Prostate gland (tissue), 2 donors: ENCODE measurements around the gene RASSF5.

ENCODE experiments used
- POLR2A ChIP-seq: fragments of 450-650 bp; IDR thresholded peaks from one replicate; pipeline ENCODE4 v1.6.1; 2016; ENCODE audit warnings: antibody characterized with exemption, mild to moderate bottlenecking
- TF ChIP-seq, protein P1 (sequence below), 4 experiments: fragments of 200-600 bp in 2 of 4; fragments of 450-650 bp in 2 of 4; sonication (generic) in 2 of 4; IDR thresholded peaks; 1 replicate in 3 of 4; 2 replicates in 1 of 4; pipeline ENCODE4 v1.5.1; 2016 to 2019; ENCODE audit warnings: antibody characterized with exemption in 4 of 4, mild to moderate bottlenecking in 2 of 4, moderate library complexity in 2 of 4

DNA sequence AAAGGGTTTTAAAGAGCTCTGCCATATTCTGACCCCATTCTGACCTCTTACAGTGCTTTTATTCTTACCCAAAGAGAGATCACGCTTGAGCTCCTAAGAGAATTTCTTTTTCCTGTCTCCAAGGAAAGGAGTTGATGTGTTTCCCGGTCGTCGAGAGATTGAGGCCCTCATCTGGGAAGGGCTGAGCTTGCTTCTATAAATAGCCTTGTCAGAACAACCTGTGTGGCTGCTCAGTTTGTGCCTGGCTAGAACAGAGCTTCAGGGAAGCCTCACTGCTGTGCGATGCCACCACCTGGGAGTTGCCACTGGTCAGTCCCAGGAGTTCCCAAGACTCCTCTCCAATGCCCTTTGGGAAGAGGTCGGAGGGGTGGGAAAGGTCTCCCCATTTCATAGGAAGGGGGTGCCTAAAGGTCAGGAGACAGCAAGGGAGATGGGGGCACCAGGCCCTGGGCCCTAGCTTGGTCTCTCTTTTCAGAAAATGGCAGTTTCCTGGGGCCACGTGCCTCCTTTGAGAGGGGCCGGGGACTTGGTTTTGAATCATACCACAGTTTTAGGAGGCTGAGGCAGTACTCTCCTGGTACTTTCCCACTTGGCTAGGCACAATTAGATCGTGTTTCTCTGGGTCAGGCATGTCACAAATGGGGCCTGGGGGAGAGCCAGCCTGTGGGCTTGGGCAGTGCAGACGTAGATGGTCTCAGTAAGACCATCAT, 52.8 kb downstream of the RASSF5 start:
- TF ChIP-seq, protein P1, sequence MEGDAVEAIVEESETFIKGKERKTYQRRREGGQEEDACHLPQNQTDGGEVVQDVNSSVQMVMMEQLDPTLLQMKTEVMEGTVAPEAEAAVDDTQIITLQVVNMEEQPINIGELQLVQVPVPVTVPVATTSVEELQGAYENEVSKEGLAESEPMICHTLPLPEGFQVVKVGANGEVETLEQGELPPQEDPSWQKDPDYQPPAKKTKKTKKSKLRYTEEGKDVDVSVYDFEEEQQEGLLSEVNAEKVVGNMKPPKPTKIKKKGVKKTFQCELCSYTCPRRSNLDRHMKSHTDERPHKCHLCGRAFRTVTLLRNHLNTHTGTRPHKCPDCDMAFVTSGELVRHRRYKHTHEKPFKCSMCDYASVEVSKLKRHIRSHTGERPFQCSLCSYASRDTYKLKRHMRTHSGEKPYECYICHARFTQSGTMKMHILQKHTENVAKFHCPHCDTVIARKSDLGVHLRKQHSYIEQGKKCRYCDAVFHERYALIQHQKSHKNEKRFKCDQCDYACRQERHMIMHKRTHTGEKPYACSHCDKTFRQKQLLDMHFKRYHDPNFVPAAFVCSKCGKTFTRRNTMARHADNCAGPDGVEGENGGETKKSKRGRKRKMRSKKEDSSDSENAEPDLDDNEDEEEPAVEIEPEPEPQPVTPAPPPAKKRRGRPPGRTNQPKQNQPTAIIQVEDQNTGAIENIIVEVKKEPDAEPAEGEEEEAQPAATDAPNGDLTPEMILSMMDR (IDR thresholded peaks at IDR 0.05), result no peak
- no peak for TF ChIP-seq POLR2A
